ENCODE measurements around the gene CD22.

DNA sequence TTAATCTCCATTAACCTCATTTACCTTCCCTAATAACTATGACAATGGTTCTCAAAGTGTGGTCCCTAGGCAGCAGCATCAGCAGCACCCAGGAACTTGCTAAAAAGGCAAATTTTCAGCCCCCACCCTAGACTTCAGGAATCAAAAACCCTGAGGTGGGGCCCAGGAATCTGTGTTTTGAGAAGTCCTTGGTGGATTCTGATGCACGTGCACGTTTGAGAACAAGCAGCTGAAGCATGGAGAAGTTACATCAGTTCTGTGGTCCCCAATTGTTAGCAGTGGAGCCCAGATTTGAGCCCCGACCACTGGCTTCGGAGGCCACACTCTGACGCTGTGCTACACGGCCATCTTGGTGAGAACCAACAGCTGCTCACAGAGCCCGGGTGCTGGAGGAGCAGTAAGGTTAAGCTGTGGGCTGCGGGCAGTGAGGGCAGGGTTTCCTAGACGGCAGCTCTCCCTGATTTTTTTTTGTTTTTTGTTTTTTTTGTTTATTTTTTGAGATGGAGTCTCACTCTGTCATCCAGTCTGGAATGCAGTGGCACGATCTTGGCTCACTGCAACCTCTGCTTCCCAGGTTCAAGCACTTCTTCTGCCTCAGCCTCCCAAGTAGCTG, 14.0 kb upstream of the CD22 start:
- TF ChIP-seq, protein P1, sequence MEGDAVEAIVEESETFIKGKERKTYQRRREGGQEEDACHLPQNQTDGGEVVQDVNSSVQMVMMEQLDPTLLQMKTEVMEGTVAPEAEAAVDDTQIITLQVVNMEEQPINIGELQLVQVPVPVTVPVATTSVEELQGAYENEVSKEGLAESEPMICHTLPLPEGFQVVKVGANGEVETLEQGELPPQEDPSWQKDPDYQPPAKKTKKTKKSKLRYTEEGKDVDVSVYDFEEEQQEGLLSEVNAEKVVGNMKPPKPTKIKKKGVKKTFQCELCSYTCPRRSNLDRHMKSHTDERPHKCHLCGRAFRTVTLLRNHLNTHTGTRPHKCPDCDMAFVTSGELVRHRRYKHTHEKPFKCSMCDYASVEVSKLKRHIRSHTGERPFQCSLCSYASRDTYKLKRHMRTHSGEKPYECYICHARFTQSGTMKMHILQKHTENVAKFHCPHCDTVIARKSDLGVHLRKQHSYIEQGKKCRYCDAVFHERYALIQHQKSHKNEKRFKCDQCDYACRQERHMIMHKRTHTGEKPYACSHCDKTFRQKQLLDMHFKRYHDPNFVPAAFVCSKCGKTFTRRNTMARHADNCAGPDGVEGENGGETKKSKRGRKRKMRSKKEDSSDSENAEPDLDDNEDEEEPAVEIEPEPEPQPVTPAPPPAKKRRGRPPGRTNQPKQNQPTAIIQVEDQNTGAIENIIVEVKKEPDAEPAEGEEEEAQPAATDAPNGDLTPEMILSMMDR (IDR thresholded peaks at IDR 0.05): no peak
- no peak for TF ChIP-seq EZH2 (IDR thresholded peaks at IDR 0.05; ENCODE audit: borderline replicate concordance, insufficient read depth, low read depth, low read length, poor library complexity, severe bottlenecking)
